Brain pericyte (primary cell): ENCODE data around the gene PIEZO2.
"Not testable (repeated sequence)": the region's sequence is repeated elsewhere in the genome, so short reads cannot be mapped to it uniquely, and the experiment has no call there.

Source experiments
- DNase-seq: peaks from one replicate; pipeline ENCODE4 v3.0.0-alpha.2; 2012; ENCODE audit warnings: low read depth, low spot score

The PIEZO2 gene

GRCh38 chr18:10620670-10621329 is 528.6 kb downstream of the PIEZO2 start:
- DNase-seq = not testable (repeated sequence)
